Measurements from ENCODE around the gene SCGN. TPM values are rescaled to one million over a fixed set of nuclear protein-coding genes. Genes with fewer than 3 reads are reported as not detected.

Gene SCGN
- total and polyA plus RNA-seq, 9 of the 15 experiments (the other 6 are each of a cell fraction or from before 2014, with no cell fraction given): not detected

DNA sequence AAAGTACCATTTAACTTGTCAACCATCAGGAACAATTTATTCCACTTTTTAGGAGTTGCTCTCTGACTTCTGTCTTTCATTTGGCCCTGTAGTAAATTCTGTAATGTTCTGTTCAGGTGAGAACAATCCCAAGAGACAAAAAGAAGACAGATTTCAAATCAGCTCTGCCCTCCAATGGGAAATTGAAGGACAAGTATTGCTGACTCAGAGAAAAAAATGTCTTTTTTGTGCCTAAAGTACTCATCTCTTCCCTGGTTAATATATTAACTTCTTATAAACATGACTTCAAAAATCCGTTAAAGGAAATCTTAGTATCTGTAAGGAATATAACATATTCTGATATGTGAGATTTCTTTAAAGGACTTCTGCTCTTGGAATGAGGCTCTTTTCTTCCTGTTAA lies 38.6 kb upstream of the SCGN start (continued):
- no peak for TF ChIP-seq ZNF3 (CRISPR knock-in tag; IDR thresholded peaks at IDR 0.05)
- TF ChIP-seq HEY1 (CRISPR knock-in tag; IDR thresholded peaks at IDR 0.05; ENCODE audit: borderline replicate concordance): no peak
- TF ChIP-seq ZNF253 (CRISPR knock-in tag; conservative IDR thresholded peaks at IDR 0.05): no peak

GRCh38 chr6:25614052-25614451 lies 38.0 kb upstream of the SCGN start:
- no peak overlapping the region for H3K9ac ChIP-seq (ENCODE audit: insufficient read depth in 1 of 2, low read depth in 2 of 2, low read length in 2 of 2)
- no peak overlapping the region for H3K27ac ChIP-seq (ENCODE audit: extremely low read depth, low read depth, low read length)
- H3K36me3 ChIP-seq (ENCODE audit: control insufficient read depth, insufficient read depth, low read length): no peaks in the 10 kb centered on the region
- in situ Hi-C loops (cut with MboI): no loop called here
- WGBS (ENCODE audit: insufficient coverage, low coverage, missing lambda C conversion rate): 0% methylated on average over 4 of the region's 4 CpGs
- BruUV-seq (replicated peaks): no TSS peak
- H3K4me2 ChIP-seq (ENCODE audit: insufficient read depth, low read length): no peak overlapping the region
- CTCF ChIA-PET (ENCODE audit: low intra/inter-chr PET ratio): no interaction called here
- H4K20me1 ChIP-seq (replicated peaks; ENCODE audit: control insufficient read depth, insufficient read depth, low read length): no peaks in the 10 kb centered on the region
- POLR2A ChIA-PET: interaction anchor here (0.7 kb wide), 1 partner anchor 25 kb away, joined by 4 read pairs; no protein-coding TSS in a partner anchor
- H3K4me1 ChIP-seq (replicated peaks in 1 of 2; ENCODE audit: control insufficient read depth in 2 of 2, insufficient read depth in 2 of 2, low read length in 2 of 2): no peaks in the 10 kb centered on the region
- H3K4me3 ChIP-seq: no peak overlapping the region
- intact Hi-C loops (cut with micrococcal nuclease): no loop called here
- TF ChIP-seq CCAR2 (IDR thresholded peaks at IDR 0.05; ENCODE audit: low read depth, low read length) (no peak), STAT6 (CRISPR knock-in tag; IDR thresholded peaks at IDR 0.05) (no peak), MLX (CRISPR knock-in tag; conservative IDR thresholded peaks at IDR 0.05) (no peak)
- H3K9me1 ChIP-seq (ENCODE audit: control insufficient read depth, insufficient read depth, low read length): no peaks in the 10 kb centered on the region
- peaks cover 2 to 7% of the 10 kb centered on the region in 2 experiments; a peak in 4 of 5 replicates for H3K27me3 ChIP-seq (ENCODE audit: control insufficient read depth in 2 of 2, insufficient read depth in 2 of 2, low read length in 2 of 2)
- no peak overlapping the region for H2AFZ ChIP-seq (ENCODE audit: low read depth, low read length)
- no peak for FAIRE-seq
- DNase-seq (ENCODE audit: extremely low read depth in 1 of 4, low spot score in 3 of 4): no peak
- no peaks in the 10 kb centered on the region for H3K9me3 ChIP-seq (replicated peaks; ENCODE audit: control insufficient read depth, insufficient read depth, low read depth, low read length)
- no peak for ATAC-seq
- no peaks in the 10 kb centered on the region for H3K79me2 ChIP-seq (ENCODE audit: control insufficient read depth, insufficient read depth, low read length)

All from K562 (cell line).